PC-3 (cell line): ENCODE measurements around the gene TMEM214. TPM values are rescaled to one million over a fixed set of nuclear protein-coding genes. Genes with fewer than 3 reads are reported as not detected.

ENCODE experiments used
- ATAC-seq: fragments of 200-7000 bp; cut with Tn5 transposase; 2 replicates; pipeline ENCODE4 v1.9.1; 2020; ENCODE audit warnings: mild to moderate bottlenecking, moderate library complexity
- BruUV-seq: library from RNA; stranded (reverse); fragments of 400-500 nt; replicated peaks from 2 replicates; lab custom pipeline; 2021; lab: Mats Ljungman, UMichigan
- CTCF ChIA-PET: fragments of 300-600 bp; sonication (Branson Sonifier 250); formaldehyde crosslinking; loops from one replicate; lab custom pipeline; 2022; ENCODE audit warnings: antibody characterized with exemption; lab: Charles Lee
- POLR2A ChIA-PET: fragments of 300-600 bp; sonication (Branson Sonifier 250); formaldehyde crosslinking; loops from one replicate; lab custom pipeline; 2022; ENCODE audit warnings: antibody characterized with exemption; ENCODE audit not compliant: unreplicated experiment; lab: Charles Lee
- DNase-seq: peaks from one replicate; pipeline ENCODE4 v3.0.0-alpha.2; 2015
- H2AFZ ChIP-seq: fragments of 300-600 bp; sonication (generic); 2 replicates; pipeline ENCODE4 v1.6.0; 2016; ENCODE audit warnings: antibody characterized with exemption, low read length
- H3F3A ChIP-seq: fragments of 300-600 bp; sonication (generic); one replicate; pipeline ENCODE4 v1.6.0; 2017; ENCODE audit warnings: antibody characterized with exemption, low read length, control low read depth, mild to moderate bottlenecking; ENCODE audit not compliant: unreplicated experiment
- H3K27ac ChIP-seq: fragments of 300-600 bp; sonication (generic); 2 replicates; pipeline ENCODE4 v1.5.1; 2016; ENCODE audit warnings: mild to moderate bottlenecking, low read length
- H3K27me3 ChIP-seq: fragments of 300-600 bp; sonication (generic); 2 replicates; pipeline ENCODE4 v1.6.1; 2016; ENCODE audit warnings: low read length, mixed read lengths
- H3K36me3 ChIP-seq: fragments of 300-600 bp; sonication (generic); 2 replicates; pipeline ENCODE4 v1.6.1; 2016; ENCODE audit warnings: low read depth, mixed run types, low read length, mixed read lengths
- H3K4me1 ChIP-seq: fragments of 300-600 bp; sonication (generic); 2 replicates; pipeline ENCODE4 v1.5.1; 2016; ENCODE audit warnings: low read length; ENCODE audit not compliant: insufficient read depth
- H3K4me2 ChIP-seq: fragments of 300-600 bp; sonication (generic); 2 replicates; pipeline ENCODE4 v1.6.0; 2016; ENCODE audit warnings: low read length
- H3K4me3 ChIP-seq: fragments of 300-600 bp; sonication (generic); 2 replicates; pipeline ENCODE4 v1.5.1; 2016; ENCODE audit warnings: mild to moderate bottlenecking, low read length, mixed read lengths
- H3K79me2 ChIP-seq: fragments of 300-600 bp; sonication (generic); 2 replicates; pipeline ENCODE4 v1.6.1; 2017; ENCODE audit warnings: low read length, mixed read lengths
- H3K9ac ChIP-seq: fragments of 300-600 bp; sonication (generic); 2 replicates; pipeline ENCODE4 v1.6.0; 2016; ENCODE audit warnings: mild to moderate bottlenecking, low read length
- H3K9me2 ChIP-seq: fragments of 300-600 bp; sonication (generic); replicated peaks from 2 replicates; pipeline ENCODE4 v1.6.1; 2016; ENCODE audit warnings: mixed run types, low read length, mixed read lengths
- H3K9me3 ChIP-seq: fragments of 300-600 bp; sonication (generic); 2 replicates; pipeline ENCODE4 v1.6.1; 2016; ENCODE audit warnings: low read length, mixed read lengths
- H4K20me1 ChIP-seq: fragments of 300-600 bp; sonication (generic); 2 replicates; pipeline ENCODE4 v1.6.1; 2016; ENCODE audit warnings: low read length, mixed read lengths
- EZH2 ChIP-seq: fragments of 300-600 bp; sonication (generic); IDR thresholded peaks from one replicate; pipeline ENCODE4 v1.6.1; 2017; ENCODE audit warnings: antibody characterized with exemption, mild to moderate bottlenecking, low read length; ENCODE audit not compliant: unreplicated experiment
- EZH2phosphoT487 ChIP-seq: fragments of 300-600 bp; sonication (generic); IDR thresholded peaks from 2 replicates; pipeline ENCODE4 v1.6.1; 2018; ENCODE audit warnings: mild to moderate bottlenecking, antibody characterized with exemption, low read length, borderline replicate concordance
- intact Hi-C: fragments of 100-400 bp; cut with micrococcal nuclease; formaldehyde crosslinking; loops from 2 replicates; pipeline ENCODE4 v1.9.0; 2023
- total RNA-seq: library from RNA; depleted of rRNA; stranded (reverse); fragments of >200 nt; gene quantifications from 2 replicates; pipeline ENCODE4 v1.2.3, GENCODE V29; 2014
- TF ChIP-seq, protein P1 (sequence below): fragments of 300-600 bp; sonication (generic); conservative IDR thresholded peaks from 2 replicates; pipeline ENCODE4 v1.5.1; 2017; ENCODE audit warnings: antibody characterized with exemption, low read depth, mild to moderate bottlenecking, low read length

TMEM214 gene
- total RNA-seq, 1 experiment from 2014 or later: 43.0 TPM

DNA sequence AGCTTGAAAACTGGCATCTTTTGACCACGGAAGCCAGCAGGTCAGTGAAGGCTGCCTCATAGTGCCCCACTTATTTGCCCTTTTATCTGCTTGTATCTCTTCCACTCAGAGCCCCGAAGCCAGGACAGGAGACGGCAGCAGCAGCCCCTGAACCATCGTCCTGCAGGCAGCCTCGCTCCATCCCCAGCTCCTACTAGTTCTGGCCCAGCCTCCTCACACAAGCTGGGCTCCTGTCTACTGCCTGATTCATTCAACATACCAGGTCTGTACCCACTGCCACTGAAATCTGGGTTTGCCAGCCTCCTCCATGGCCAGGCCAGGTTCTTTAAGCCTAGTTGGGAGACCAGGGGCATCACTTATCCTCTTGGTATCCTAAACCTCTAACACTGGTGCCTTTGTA lies 34.6 kb downstream of the TMEM214 start:
- H2AFZ ChIP-seq: no peak overlapping the region
- H3K4me3 ChIP-seq: no peak overlapping the region
- no peak overlapping the region for H3K27ac ChIP-seq
- no peaks in the 10 kb centered on the region for H4K20me1 ChIP-seq
- no peaks in the 10 kb centered on the region for H3F3A ChIP-seq
- H3K4me2 ChIP-seq: no peak overlapping the region
- DNase-seq (no peak), ATAC-seq (no peak)
- BruUV-seq: no TSS peak
- no peaks in the 10 kb centered on the region for H3K27me3 ChIP-seq
- peaks cover 12% of the 10 kb centered on the region for H3K4me1 ChIP-seq
- intact Hi-C loops: no loop called here
- no peaks in the 10 kb centered on the region for H3K9me3 ChIP-seq
- H3K9me2 ChIP-seq: no peaks in the 10 kb centered on the region
- POLR2A ChIA-PET: no interaction called here
- peaks cover 38% of the 10 kb centered on the region for H3K79me2 ChIP-seq
- H3K36me3 ChIP-seq: peaks cover 17% of the 10 kb centered on the region
- no peak overlapping the region for H3K9ac ChIP-seq
- TF ChIP-seq EZH2: no peak
- no peak for TF ChIP-seq EZH2phosphoT487
- TF ChIP-seq, protein P1, sequence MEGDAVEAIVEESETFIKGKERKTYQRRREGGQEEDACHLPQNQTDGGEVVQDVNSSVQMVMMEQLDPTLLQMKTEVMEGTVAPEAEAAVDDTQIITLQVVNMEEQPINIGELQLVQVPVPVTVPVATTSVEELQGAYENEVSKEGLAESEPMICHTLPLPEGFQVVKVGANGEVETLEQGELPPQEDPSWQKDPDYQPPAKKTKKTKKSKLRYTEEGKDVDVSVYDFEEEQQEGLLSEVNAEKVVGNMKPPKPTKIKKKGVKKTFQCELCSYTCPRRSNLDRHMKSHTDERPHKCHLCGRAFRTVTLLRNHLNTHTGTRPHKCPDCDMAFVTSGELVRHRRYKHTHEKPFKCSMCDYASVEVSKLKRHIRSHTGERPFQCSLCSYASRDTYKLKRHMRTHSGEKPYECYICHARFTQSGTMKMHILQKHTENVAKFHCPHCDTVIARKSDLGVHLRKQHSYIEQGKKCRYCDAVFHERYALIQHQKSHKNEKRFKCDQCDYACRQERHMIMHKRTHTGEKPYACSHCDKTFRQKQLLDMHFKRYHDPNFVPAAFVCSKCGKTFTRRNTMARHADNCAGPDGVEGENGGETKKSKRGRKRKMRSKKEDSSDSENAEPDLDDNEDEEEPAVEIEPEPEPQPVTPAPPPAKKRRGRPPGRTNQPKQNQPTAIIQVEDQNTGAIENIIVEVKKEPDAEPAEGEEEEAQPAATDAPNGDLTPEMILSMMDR: no peak
- CTCF ChIA-PET: no interaction called here

DNA sequence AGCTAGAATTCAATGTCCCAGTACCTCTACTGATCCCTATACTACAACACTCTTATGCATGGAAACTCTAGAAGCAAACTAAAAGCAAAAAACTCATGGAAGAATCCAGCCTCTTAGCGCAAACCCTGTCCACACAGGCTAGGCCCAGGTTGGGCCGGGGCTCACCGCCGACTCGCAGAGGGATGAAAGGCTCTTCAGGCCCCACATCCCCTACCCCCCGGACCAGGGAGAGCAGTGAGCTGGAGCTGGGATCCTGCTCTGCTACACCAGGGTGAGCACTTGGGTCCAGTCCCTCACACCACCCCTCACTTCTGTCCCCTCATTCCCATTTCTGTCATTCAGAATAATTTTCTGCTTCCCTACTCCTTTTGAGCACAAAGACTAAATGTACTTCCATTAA lies 36.7 kb downstream of the TMEM214 start:
- CTCF ChIA-PET: no interaction called here
- Histone ChIP-seq H4K20me1 (no peaks in the 10 kb centered on the region), H3K36me3 (peaks cover 17% of the 10 kb centered on the region), H3K4me3 (no peak overlapping the region), H3K9ac (no peak overlapping the region), H3K27ac (no peak overlapping the region), H2AFZ (no peak overlapping the region), H3K4me1 (peaks cover 12% of the 10 kb centered on the region), H3K9me3 (no peaks in the 10 kb centered on the region), H3K9me2 (no peaks in the 10 kb centered on the region), H3K27me3 (no peaks in the 10 kb centered on the region), H3K4me2 (peak overlapping the region; percentile 95), H3F3A (no peaks in the 10 kb centered on the region), H3K79me2 (peaks cover 38% of the 10 kb centered on the region)
- intact Hi-C loops: no loop called here
- no TSS peak for BruUV-seq
- ATAC-seq (no peak), DNase-seq (no peak)
- POLR2A ChIA-PET: no interaction called here
- TF ChIP-seq, protein P1: no peak
- no peak for TF ChIP-seq EZH2phosphoT487
- no peak for TF ChIP-seq EZH2

DNA sequence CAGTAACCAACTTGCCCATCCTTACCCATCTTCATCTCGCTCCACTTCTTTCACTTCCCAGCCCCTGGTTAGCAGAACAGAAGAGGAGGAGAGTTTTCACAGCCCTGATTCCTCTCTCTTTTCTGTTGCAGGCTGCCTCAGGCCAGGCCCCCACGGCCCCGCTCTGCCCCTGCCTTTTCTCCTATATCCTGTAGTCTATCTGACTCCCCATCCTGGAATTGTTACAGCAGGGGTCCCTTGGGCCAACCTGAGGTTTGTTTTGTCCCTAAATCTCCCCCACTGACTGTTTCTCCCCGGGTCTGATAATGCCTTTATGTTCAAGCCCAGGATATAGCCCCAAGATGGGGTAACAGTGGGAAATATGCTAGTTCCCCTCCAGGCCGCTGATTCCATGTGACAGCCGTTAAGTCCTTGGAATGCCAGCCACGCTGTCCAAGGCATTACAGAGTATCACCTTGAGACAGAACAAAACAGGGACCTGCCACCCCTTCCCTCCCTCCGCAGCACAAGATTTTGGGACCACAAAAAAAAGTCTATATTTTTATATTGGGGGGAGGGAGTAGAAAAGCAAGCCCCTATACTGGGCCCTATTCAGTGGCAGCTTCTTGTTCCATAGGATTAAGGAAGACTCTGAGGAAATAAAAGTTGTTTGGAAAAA lies 37.3 kb downstream of the TMEM214 start:
- Histone ChIP-seq H3K79me2 (peaks cover 38% of the 10 kb centered on the region), H3K4me3 (peak overlapping the region; percentile 86), H3K9ac (peak overlapping the region; percentile 96), H3F3A (no peaks in the 10 kb centered on the region), H3K4me1 (peaks cover 12% of the 10 kb centered on the region), H3K27ac (no peak overlapping the region), H3K9me2 (no peaks in the 10 kb centered on the region), H4K20me1 (no peaks in the 10 kb centered on the region), H2AFZ (no peak overlapping the region), H3K27me3 (no peaks in the 10 kb centered on the region), H3K36me3 (peaks cover 14% of the 10 kb centered on the region), H3K4me2 (peak overlapping the region; percentile 95), H3K9me3 (no peaks in the 10 kb centered on the region)
- BruUV-seq: no TSS peak
- TF ChIP-seq EZH2: no peak
- TF ChIP-seq EZH2phosphoT487: no peak
- TF ChIP-seq, protein P1: no peak
- DNase-seq: no peak
- intact Hi-C loops: no loop called here
- CTCF ChIA-PET: no interaction called here
- no peak for ATAC-seq
- POLR2A ChIA-PET: no interaction called here
